SIG-M5 treated with dmso at 0.1 percent for 504 hours (cell line): ENCODE results near the gene TBC1D14.
A peak's percentile ranks its signal among the peaks of the same experiment; 100 is the strongest.

Source experiments
- DNase-seq: peaks from one replicate; lab custom pipeline; 2025; ENCODE audit not compliant: unreplicated experiment; lab: John Stamatoyannopoulos, UW

The TBC1D14 gene

GRCh38 chr4:7037425-7037824, 127.8 kb downstream of the TBC1D14 start:
- DNase-seq: no peak

- DNase-seq: peak; percentile 49
These were observed 131.1 kb downstream of the TBC1D14 start for GRCh38 chr4:7040765-7041164.

GRCh38 chr4:7041246-7041645, 131.6 kb downstream of the TBC1D14 start:
- DNase-seq: no peak

- DNase-seq: no peak
These were observed 132.3 kb downstream of the TBC1D14 start for GRCh38 chr4:7041801-7042502.

GRCh38 chr4:7042503-7043283, 133.1 kb downstream of the TBC1D14 start:
- peak; percentile 93 for DNase-seq

- peak; percentile 39 for DNase-seq
These were observed 133.9 kb downstream of the TBC1D14 start, which contains the start of gene TADA2B for GRCh38 chr4:7043284-7044136. TSS of gene TADA2B (plus strand) at chr4:7043372. CDS start at chr4:7043580, 208 bp downstream.

- DNase-seq: no peak
These were observed 134.7 kb downstream of the TBC1D14 start for GRCh38 chr4:7044137-7044930.

- DNase-seq: no peak
These were observed 135.9 kb downstream of the TBC1D14 start for GRCh38 chr4:7045553-7045952.

GRCh38 chr4:7045961-7046921, 136.6 kb downstream of the TBC1D14 start:
- no peak for DNase-seq

- DNase-seq: no peak
These were observed 137.3 kb downstream of the TBC1D14 start for GRCh38 chr4:7046971-7047370.

- DNase-seq: no peak
These were observed 139.0 kb downstream of the TBC1D14 start for GRCh38 chr4:7048642-7049041.

- DNase-seq: no peak
These were observed 139.7 kb downstream of the TBC1D14 start for GRCh38 chr4:7049295-7049694.

- DNase-seq: no peak
These were observed 140.1 kb downstream of the TBC1D14 start for GRCh38 chr4:7049739-7050138.

GRCh38 chr4:7050481-7051143, 141.0 kb downstream of the TBC1D14 start:
- no peak for DNase-seq

GRCh38 chr4:7051144-7051495, 141.5 kb downstream of the TBC1D14 start:
- no peak for DNase-seq

GRCh38 chr4:7051905-7052304, 142.3 kb downstream of the TBC1D14 start:
- no peak for DNase-seq

- DNase-seq: no peak
These were observed 142.7 kb downstream of the TBC1D14 start for GRCh38 chr4:7052313-7052712.

- no peak for DNase-seq
These were observed 143.5 kb downstream of the TBC1D14 start for GRCh38 chr4:7052923-7053715.
